Heart right ventricle (tissue), 16 donors: ENCODE measurements around the gene ATP7B. TPM values are rescaled to one million over a fixed set of nuclear protein-coding genes. Genes with fewer than 3 reads are reported as not detected.
A peak's percentile ranks its signal among the peaks of the same experiment; 100 is the strongest.

Experiments
- ATAC-seq, 8 donors: fragments of 200-7000 bp; cut with Tn5 transposase; one replicate each; pipeline ENCODE4 v1.9.1; 2020; ENCODE audit warnings: mild to moderate bottlenecking in 8 of 8, moderate library complexity in 8 of 8, moderate number of reproducible peaks in 1 of 8
- DNase-seq, 2 donors: peaks; one replicate each; pipeline ENCODE4 v3.0.0-alpha.2; 2020
- H3K27ac ChIP-seq, 10 donors: fragments of 200-600 bp; sonication (generic) in 2 of 10; one replicate each; pipeline versions ENCODE4 v1.5.0 to v1.8.0; 2020 to 2022; ENCODE audit warnings: mild to moderate bottlenecking in 3 of 10
- H3K27me3 ChIP-seq, 7 donors: fragments of 200-600 bp; one replicate each; pipeline ENCODE4 v1.8.0; 2021 to 2022; ENCODE audit warnings: mild to moderate bottlenecking in 2 of 7
- H3K36me3 ChIP-seq, 9 donors: fragments of 200-600 bp; sonication (generic) in 1 of 9; one replicate each; pipeline versions ENCODE4 v1.5.0 to v1.8.0; 2020 to 2022; ENCODE audit warnings: mild to moderate bottlenecking in 2 of 9
- H3K4me1 ChIP-seq, 9 donors: fragments of 200-600 bp; sonication (generic) in 1 of 9; one replicate each; pipeline versions ENCODE4 v1.5.0 to v1.8.0; 2020 to 2022; ENCODE audit warnings: mild to moderate bottlenecking in 4 of 9
- H3K4me3 ChIP-seq, 10 donors: fragments of 200-600 bp; sonication (generic) in 2 of 10; one replicate each; pipeline versions ENCODE4 v1.5.0 to v1.8.0; 2020 to 2022; ENCODE audit warnings: mild to moderate bottlenecking in 7 of 10, moderate library complexity in 2 of 10
- H3K9me3 ChIP-seq, 11 donors: fragments of 200-600 bp in 10 of 11; sonication (generic) in 2 of 11; one replicate each; pipeline versions ENCODE4 v1.5.0 to v1.8.0; 2013 to 2022; ENCODE audit warnings: mild to moderate bottlenecking in 2 of 11, control low read depth in 1 of 11, moderate library complexity in 1 of 11
- WGBS, 2 donors: extraction: QIAGEN DNeasy Blood & Tissue Kit; methylation state at CpG; one replicate each; pipeline ENCODE4 v1.1.7; 2013; ENCODE audit warnings: inconsistent platforms in 1 of 2; 5-methylcytosine and 5-hydroxymethylcytosine counted together
- intact Hi-C, 10 donors: fragments of 100-400 bp; cut with DNase I; formaldehyde crosslinking; loops; one replicate each; pipeline versions ENCODE4 v1.11.1 to v1.14.2; 2022
- polyA plus RNA-seq, 2 donors: library from polyadenylated mRNA; stranded (reverse); fragments of 200-250 nt; gene quantifications; one replicate each; pipeline ENCODE4 v1.2.3, GENCODE V29; 2013
- total RNA-seq, 10 donors: library from RNA; stranded (reverse); fragmentation: NEBNext Ultra II Directional in 3 of 10; extraction: Animal tissue kit (Norgen Biotek cat#: 25700) in 3 of 10; gene quantifications; one replicate each; pipeline versions ENCODE4 v1.2.1 to v1.2.4, GENCODE V29; 2021 to 2023
- TF ChIP-seq, protein P1 (sequence below), 9 donors: fragments of 200-600 bp; sonication (generic) in 2 of 9; IDR thresholded peaks; one replicate each; pipeline versions ENCODE4 v1.5.0 to v1.8.0; 2021 to 2022; ENCODE audit warnings: antibody characterized with exemption in 9 of 9, mild to moderate bottlenecking in 5 of 9, moderate library complexity in 1 of 9
- donor health status: Arrhythmogenic right ventricular cardiomyopathy.
- donor health status: ischemic (EF 13 %, LVEDD 7.1; RV severe dilation, severe dysfunction).
- donor health status: healthy with polysubstance abuse.
- donor health status: DM: no; HTN: yes; CAD: no.
- donor health status: DM: no; HTN: no; CAD: no.
- donor health status: ischemic (EF 25% LVEDD 6.9; RV normal size, moderate dysfunction).
- donor health status: ischemic (EF 25% LVEDD 5.7; RV mildly dilated, moderate dysfunction).
- donor health status: healthy.
- donor health status: DM: yes; HTN: yes; CAD: no.
- donor health status: Ischemic cardiomyopathy.
- donor health status: ischemic (EF 35%, LVEDD 5.7; RV mildly dilated, moderate dysfunction).
- donor health status: nonischemic (EF 11% LVEDD 7.7; RV severe dilation, severe dysfunction).
- donor health status: DM: yes; HTN: yes; CAD: no.
- donor health status: PGD.
- donor health status: ischemic (EF 29% LVEDD 5.4; RV normal size, mild dysfunction).
- donor health status: nonischemic (EF 23%, LVEDD 6.1; RV moderate dilation, normal function).

The ATP7B gene
- total and polyA plus RNA-seq, 12 donors, result 2.0 to 9.3 (median 5.6) TPM

DNA sequence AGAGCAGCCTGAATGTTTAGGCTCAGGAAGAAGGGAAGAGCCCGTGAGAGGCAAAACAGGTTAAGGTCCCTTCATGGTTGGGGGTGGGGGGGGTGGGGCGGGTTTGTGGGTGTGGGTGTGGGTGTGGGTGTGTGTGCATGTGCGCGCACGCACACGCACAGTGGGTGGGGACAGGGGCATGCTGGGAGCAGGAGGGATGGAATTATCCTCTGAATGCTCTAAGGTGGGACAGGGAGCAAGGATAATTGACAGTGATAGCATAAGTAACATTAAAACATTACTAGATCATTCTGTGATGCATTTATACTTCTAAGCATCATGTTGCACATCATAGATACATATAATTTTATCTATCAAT lies 84.7 kb downstream of the ATP7B start:
- TF ChIP-seq, protein P1, sequence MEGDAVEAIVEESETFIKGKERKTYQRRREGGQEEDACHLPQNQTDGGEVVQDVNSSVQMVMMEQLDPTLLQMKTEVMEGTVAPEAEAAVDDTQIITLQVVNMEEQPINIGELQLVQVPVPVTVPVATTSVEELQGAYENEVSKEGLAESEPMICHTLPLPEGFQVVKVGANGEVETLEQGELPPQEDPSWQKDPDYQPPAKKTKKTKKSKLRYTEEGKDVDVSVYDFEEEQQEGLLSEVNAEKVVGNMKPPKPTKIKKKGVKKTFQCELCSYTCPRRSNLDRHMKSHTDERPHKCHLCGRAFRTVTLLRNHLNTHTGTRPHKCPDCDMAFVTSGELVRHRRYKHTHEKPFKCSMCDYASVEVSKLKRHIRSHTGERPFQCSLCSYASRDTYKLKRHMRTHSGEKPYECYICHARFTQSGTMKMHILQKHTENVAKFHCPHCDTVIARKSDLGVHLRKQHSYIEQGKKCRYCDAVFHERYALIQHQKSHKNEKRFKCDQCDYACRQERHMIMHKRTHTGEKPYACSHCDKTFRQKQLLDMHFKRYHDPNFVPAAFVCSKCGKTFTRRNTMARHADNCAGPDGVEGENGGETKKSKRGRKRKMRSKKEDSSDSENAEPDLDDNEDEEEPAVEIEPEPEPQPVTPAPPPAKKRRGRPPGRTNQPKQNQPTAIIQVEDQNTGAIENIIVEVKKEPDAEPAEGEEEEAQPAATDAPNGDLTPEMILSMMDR (IDR thresholded peaks at IDR 0.05), result no peak
- no peak for ATAC-seq
- 95 to 98% methylated on average over 6 of the region's 6 CpGs for WGBS, 2 donors

GRCh38 chr13:51925865-51926527 lies 85.3 kb downstream of the ATP7B start:
- no peak for ATAC-seq
- peaks cover 0 to 14% (median 4%) of the 10 kb centered on the region in 9 donors for H3K4me1 ChIP-seq
- intact Hi-C loops, result no loop called here
- H3K4me3 ChIP-seq, result no peak overlapping the region
- H3K9me3 ChIP-seq, result no peaks in the 10 kb centered on the region
- no peaks in the 10 kb centered on the region for H3K27me3 ChIP-seq
- no peak overlapping the region for H3K27ac ChIP-seq
- H3K36me3 ChIP-seq, result peaks cover 0 to 8% (median 0%) of the 10 kb centered on the region in 9 donors
- TF ChIP-seq, protein P1 (IDR thresholded peaks at IDR 0.05), result no peak
- no peak for DNase-seq
- 69 to 81% methylated on average over 5 of the region's 5 CpGs for WGBS, 2 donors

More for the DNA sequence above, 84.7 kb downstream of the ATP7B start:
- DNase-seq, result no peak
- peaks cover 0 to 13% (median 0%) of the 10 kb centered on the region in 9 donors for H3K36me3 ChIP-seq
- no peak overlapping the region for H3K4me3 ChIP-seq
- no peaks in the 10 kb centered on the region for H3K27me3 ChIP-seq
- no peaks in the 10 kb centered on the region for H3K9me3 ChIP-seq
- no peak overlapping the region for H3K27ac ChIP-seq
- peaks cover 0 to 14% (median 4%) of the 10 kb centered on the region in 9 donors for H3K4me1 ChIP-seq
- intact Hi-C loops, result no loop called here

DNA sequence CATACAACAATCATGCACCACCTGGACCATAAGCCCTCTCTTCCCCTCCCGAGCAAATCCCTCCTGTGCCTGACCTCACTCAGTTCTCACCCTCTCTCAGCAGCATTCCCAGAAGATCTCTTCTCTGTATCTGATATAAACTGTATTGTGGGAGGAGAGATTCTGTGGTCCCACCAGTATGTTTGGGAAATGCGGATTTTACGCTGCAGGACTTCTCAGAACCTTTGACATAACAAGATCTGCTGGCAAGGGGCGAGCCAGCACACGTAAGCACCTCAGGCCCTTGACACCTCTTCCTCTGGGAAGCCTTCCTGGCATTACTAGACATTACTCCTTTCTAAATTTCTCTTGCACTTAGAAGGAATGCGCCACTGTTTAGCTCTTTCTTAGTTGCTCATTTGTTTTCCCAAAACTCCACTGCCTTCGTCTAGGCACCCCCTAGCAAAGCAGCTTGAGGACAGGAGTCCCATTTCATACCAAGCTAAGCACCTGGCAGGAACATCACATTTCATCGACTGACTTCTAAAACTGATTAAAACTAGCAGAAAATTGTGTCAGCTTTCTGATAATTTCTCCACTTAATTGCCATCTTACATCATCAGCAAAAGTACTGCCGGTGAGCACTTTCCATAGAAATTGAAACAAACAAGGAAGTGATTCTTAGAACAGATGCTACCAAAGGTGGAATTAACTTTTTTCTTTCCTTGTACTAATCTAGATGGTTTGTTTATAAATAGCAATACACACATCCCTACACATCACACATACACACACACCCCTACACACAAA lies 86.3 kb downstream of the ATP7B start:
- Histone ChIP-seq H3K36me3 (peaks cover 0 to 7% (median 0%) of the 10 kb centered on the region in 9 donors), H3K4me3 (no peak overlapping the region), H3K27ac (no peak overlapping the region), H3K4me1 (peaks cover 0 to 14% (median 4%) of the 10 kb centered on the region in 9 donors), H3K27me3 (no peaks in the 10 kb centered on the region), H3K9me3 (no peaks in the 10 kb centered on the region)
- WGBS, 2 donors, result 91 to 94% methylated on average over 9 of the region's 9 CpGs
- ATAC-seq (no peak), DNase-seq (no peak)
- TF ChIP-seq, protein P1 (IDR thresholded peaks at IDR 0.05), result no peak
- intact Hi-C loops, result no loop called here

- Histone ChIP-seq H3K27ac (no peak overlapping the region), H3K9me3 (no peaks in the 10 kb centered on the region), H3K27me3 (no peaks in the 10 kb centered on the region), H3K4me1 (peaks cover 0 to 14% (median 4%) of the 10 kb centered on the region in 9 donors), H3K36me3 (peaks cover 0 to 7% (median 0%) of the 10 kb centered on the region in 9 donors), H3K4me3 (no peak overlapping the region)
- WGBS, 2 donors, result 91 to 96% methylated on average over 3 of the region's 3 CpGs
- ATAC-seq (no peak), DNase-seq (no peak)
- TF ChIP-seq, protein P1 (IDR thresholded peaks at IDR 0.05), result peak in 1 of 9 donors; percentile 13
- intact Hi-C loops, result no loop called here
These were observed 87.2 kb downstream of the ATP7B start for GRCh38 chr13:51923983-51924539.
